ENCODE measurements around the gene REPIN1. TPM values are rescaled to one million over a fixed set of nuclear protein-coding genes. Genes with fewer than 3 reads are reported as not detected.

REPIN1 gene
- total RNA-seq, 4 donors from 2014 or later = 40.6 to 55.7 (median 49.3) TPM

- DNase-seq (ENCODE audit: low spot score) (no peak), ATAC-seq (ENCODE audit: low FRiP score) (no peak)
- TF ChIP-seq CTCF (IDR thresholded peaks at IDR 0.05) = no peak
These were observed 43.5 kb upstream of the REPIN1 start for GRCh38 chr7:150325110-150325611.

- TF ChIP-seq CTCF (IDR thresholded peaks at IDR 0.05) = no peak
- DNase-seq (ENCODE audit: low spot score) (no peak), ATAC-seq (ENCODE audit: low FRiP score) (no peak)
These were observed 42.7 kb upstream of the REPIN1 start for GRCh38 chr7:150325901-150326300.

GRCh38 chr7:150326657-150327268 lies 41.9 kb upstream of the REPIN1 start:
- DNase-seq (ENCODE audit: low spot score) (no peak), ATAC-seq (ENCODE audit: low FRiP score) (no peak)
- TF ChIP-seq CTCF (IDR thresholded peaks at IDR 0.05) = no peak

- DNase-seq (ENCODE audit: low spot score) (no peak), ATAC-seq (ENCODE audit: low FRiP score) (no peak)
- TF ChIP-seq CTCF (IDR thresholded peaks at IDR 0.05) = no peak
These were observed 41.3 kb upstream of the REPIN1 start for GRCh38 chr7:150327308-150327707.

- no peak for ATAC-seq (ENCODE audit: low FRiP score)
- no peak for TF ChIP-seq CTCF (IDR thresholded peaks at IDR 0.05)
- no peak for DNase-seq (ENCODE audit: low spot score)
These were observed 39.1 kb upstream of the REPIN1 start for GRCh38 chr7:150329331-150330120.

- no peak for ATAC-seq (ENCODE audit: low FRiP score)
- no peak for TF ChIP-seq CTCF (IDR thresholded peaks at IDR 0.05)
These were observed 38.3 kb upstream of the REPIN1 start for GRCh38 chr7:150330211-150330885.

More at GRCh38 chr7:150330211-150330885, 38.3 kb upstream of the REPIN1 start:
- DNase-seq (ENCODE audit: low spot score) = no peak
